MM.1S (cell line): ENCODE data around the gene KCNK4.

Source experiments
- DNase-seq: peaks from one replicate; pipeline ENCODE4 v3.0.0-alpha.2; 2015
- H2AFZ ChIP-seq: fragments of 300-600 bp; sonication (generic); 2 replicates; pipeline ENCODE4 v1.6.0; 2016; ENCODE audit warnings: antibody characterized with exemption, low read length
- H3F3A ChIP-seq: fragments of 300-600 bp; sonication (generic); 2 replicates; pipeline ENCODE4 v1.6.1; 2016; ENCODE audit warnings: mild to moderate bottlenecking, antibody characterized with exemption, low read length, moderate library complexity, mixed read lengths; ENCODE audit not compliant: insufficient read depth
- H3K27ac ChIP-seq: fragments of 300-600 bp; sonication (generic); 2 replicates; pipeline ENCODE4 v1.5.1; 2016; ENCODE audit warnings: mild to moderate bottlenecking, low read length
- H3K27me3 ChIP-seq: fragments of 300-600 bp; sonication (generic); replicated peaks from 2 replicates; pipeline ENCODE4 v1.6.0; 2016; ENCODE audit warnings: low read length; ENCODE audit not compliant: insufficient read depth
- H3K36me3 ChIP-seq: fragments of 300-600 bp; sonication (generic); replicated peaks from 2 replicates; pipeline ENCODE4 v1.6.1; 2016; ENCODE audit warnings: mild to moderate bottlenecking, low read length, mixed read lengths; ENCODE audit not compliant: insufficient read depth
- H3K4me1 ChIP-seq: fragments of 300-600 bp; sonication (generic); 2 replicates; pipeline ENCODE4 v1.6.1; 2016; ENCODE audit warnings: low read length, mixed read lengths
- H3K4me2 ChIP-seq: fragments of 300-600 bp; sonication (generic); 2 replicates; pipeline ENCODE4 v1.6.0; 2016; ENCODE audit warnings: low read depth, low read length
- H3K4me3 ChIP-seq: fragments of 300-600 bp; sonication (generic); 2 replicates; pipeline ENCODE4 v1.5.1; 2016; ENCODE audit warnings: low read length, mixed read lengths
- H3K79me2 ChIP-seq: fragments of 300-600 bp; sonication (generic); 2 replicates; pipeline ENCODE4 v1.6.1; 2016; ENCODE audit warnings: mixed run types, low read length, mixed read lengths
- H3K9ac ChIP-seq: fragments of 300-600 bp; sonication (generic); 2 replicates; pipeline ENCODE4 v1.6.1; 2016; ENCODE audit warnings: low read length, mixed read lengths
- H3K9me2 ChIP-seq: fragments of 300-600 bp; sonication (generic); replicated peaks from 2 replicates; pipeline ENCODE4 v1.6.1; 2016; ENCODE audit warnings: mild to moderate bottlenecking, low read length, mixed read lengths; ENCODE audit not compliant: insufficient read depth
- H3K9me3 ChIP-seq: fragments of 300-600 bp; sonication (generic); replicated peaks from 2 replicates; pipeline ENCODE4 v1.6.1; 2016; ENCODE audit warnings: mild to moderate bottlenecking, low read length, mixed read lengths; ENCODE audit not compliant: insufficient read depth
- H4K20me1 ChIP-seq: fragments of 300-600 bp; sonication (generic); 2 replicates; pipeline ENCODE4 v1.6.1; 2016; ENCODE audit warnings: mild to moderate bottlenecking, low read length, moderate library complexity, mixed read lengths; ENCODE audit not compliant: insufficient read depth
- CTCF ChIP-seq: fragments of 300-600 bp; sonication (generic); IDR thresholded peaks from 2 replicates; pipeline ENCODE4 v1.5.1; 2016; ENCODE audit warnings: antibody characterized with exemption, low read length, mixed read lengths
- EZH2 ChIP-seq: fragments of 300-600 bp; sonication (generic); optimal IDR thresholded peaks from 2 replicates; pipeline ENCODE3; 2017; ENCODE audit warnings: low read depth, mild to moderate bottlenecking, antibody characterized with exemption, low read length, mixed read lengths
- EZH2phosphoT487 ChIP-seq: fragments of 300-600 bp; sonication (generic); IDR thresholded peaks from 2 replicates; pipeline ENCODE4 v1.6.1; 2018; ENCODE audit warnings: antibody characterized with exemption, low read length

Gene KCNK4

GRCh38 chr11:64278576-64279190 is 12.4 kb upstream of the KCNK4 start:
- no peak overlapping the region for H3K4me2 ChIP-seq
- no peak for TF ChIP-seq EZH2phosphoT487
- TF ChIP-seq EZH2 = no peak
- no peak for TF ChIP-seq CTCF
- H3K9me2 ChIP-seq = no peaks in the 10 kb centered on the region
- H3K4me3 ChIP-seq = no peak overlapping the region
- H3K79me2 ChIP-seq = peaks cover 28% of the 10 kb centered on the region
- no peaks in the 10 kb centered on the region for H3K9me3 ChIP-seq
- no peak overlapping the region for H2AFZ ChIP-seq
- no peak overlapping the region for H3K9ac ChIP-seq
- H4K20me1 ChIP-seq = no peaks in the 10 kb centered on the region
- peaks cover 3% of the 10 kb centered on the region; the same call in 1 of the 2 replicates for H3K36me3 ChIP-seq
- DNase-seq = no peak
- no peak overlapping the region for H3K27ac ChIP-seq
- no peaks in the 10 kb centered on the region for H3K27me3 ChIP-seq
- H3K4me1 ChIP-seq = peaks cover 7% of the 10 kb centered on the region
- H3F3A ChIP-seq = peaks cover 2% of the 10 kb centered on the region; the same call in 1 of the 2 replicates

DNA sequence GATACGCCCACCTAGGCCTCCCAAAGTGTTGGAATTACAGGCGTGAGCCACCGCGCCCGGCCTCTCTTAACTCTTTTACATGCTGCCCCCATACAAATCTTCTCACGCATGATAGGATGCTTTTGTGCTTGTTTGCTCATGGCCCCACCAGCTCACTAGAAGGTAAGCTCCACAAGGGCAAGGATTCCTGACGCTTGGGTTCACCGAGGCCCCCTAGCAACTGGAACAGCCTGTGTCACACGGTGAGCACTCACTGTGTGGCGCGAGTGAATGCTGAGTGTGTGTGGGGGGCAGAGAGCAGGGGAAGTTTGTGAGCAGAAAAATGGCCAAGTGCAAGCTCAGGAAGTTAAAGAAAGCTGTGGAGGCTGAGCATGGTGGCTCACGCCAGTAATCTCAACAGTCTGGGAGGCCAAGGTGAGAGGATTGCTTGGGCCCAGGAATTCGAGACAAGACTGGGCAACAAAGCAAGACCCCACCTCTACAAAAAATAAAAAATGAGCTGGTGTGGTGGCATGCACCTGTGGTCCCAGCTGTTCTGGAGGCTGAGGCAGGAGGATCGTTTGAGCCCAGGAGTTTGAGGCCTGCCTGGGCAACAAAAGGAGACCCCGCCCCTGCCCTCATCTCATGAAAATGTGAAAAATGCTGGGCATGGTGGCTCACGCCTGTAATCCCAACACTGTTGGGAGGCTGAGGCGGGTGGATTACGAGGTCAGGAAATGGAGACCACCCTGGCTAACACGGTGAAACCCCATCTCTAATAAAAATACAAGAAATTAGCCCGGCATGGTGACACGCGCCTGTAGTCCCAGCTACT is 8.9 kb upstream of the KCNK4 start:
- Histone ChIP-seq H3F3A (peaks cover 7% of the 10 kb centered on the region), H4K20me1 (no peaks in the 10 kb centered on the region), H3K4me1 (peaks cover 10% of the 10 kb centered on the region), H2AFZ (no peak overlapping the region), H3K9me3 (no peaks in the 10 kb centered on the region), H3K4me2 (no peak overlapping the region), H3K79me2 (peaks cover 33% of the 10 kb centered on the region), H3K9ac (no peak overlapping the region), H3K9me2 (no peaks in the 10 kb centered on the region), H3K27ac (no peak overlapping the region), H3K4me3 (no peak overlapping the region), H3K27me3 (no peaks in the 10 kb centered on the region), H3K36me3 (no peaks in the 10 kb centered on the region)
- DNase-seq = no peak
- no peak for TF ChIP-seq CTCF
- TF ChIP-seq EZH2phosphoT487 = no peak
- TF ChIP-seq EZH2 = no peak

DNA sequence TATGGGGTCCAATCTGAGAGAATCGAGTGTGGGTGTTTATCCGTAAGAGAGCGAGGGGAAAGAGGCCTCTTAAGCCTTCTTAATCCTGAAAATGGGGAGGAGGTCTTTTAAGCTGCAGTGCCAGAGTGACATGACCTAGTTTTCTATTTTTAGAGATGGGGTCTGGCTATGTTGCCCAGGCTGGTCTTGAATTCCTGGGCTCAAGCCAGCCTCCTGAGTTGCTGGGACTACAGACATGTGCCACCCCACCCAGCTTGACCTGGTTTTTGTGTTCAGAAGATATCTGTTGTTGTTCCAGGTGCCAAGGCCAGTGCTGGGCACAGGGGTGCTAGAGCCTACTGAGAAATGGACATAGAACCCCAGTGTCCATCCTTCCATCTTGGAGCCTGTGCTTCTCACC is 8.0 kb upstream of the KCNK4 start:
- Histone ChIP-seq H3K9me2 (no peaks in the 10 kb centered on the region), H3K4me2 (peak overlapping the region; percentile 100), H4K20me1 (no peaks in the 10 kb centered on the region), H3K27ac (no peak overlapping the region), H3K27me3 (no peaks in the 10 kb centered on the region), H2AFZ (no peak overlapping the region), H3F3A (peaks cover 7% of the 10 kb centered on the region), H3K4me1 (peaks cover 10% of the 10 kb centered on the region), H3K9ac (peak overlapping the region; percentile 98; the same call in 1 of the 2 replicates), H3K36me3 (no peaks in the 10 kb centered on the region), H3K9me3 (no peaks in the 10 kb centered on the region), H3K79me2 (peaks cover 32% of the 10 kb centered on the region), H3K4me3 (no peak overlapping the region; the same call in 1 of the 2 replicates)
- no peak for DNase-seq
- no peak for TF ChIP-seq CTCF
- no peak for TF ChIP-seq EZH2phosphoT487
- no peak for TF ChIP-seq EZH2
